Stimulated activated CD4-positive, alpha-beta T cell treated with anti-CD3 and anti-CD28 coated beads, Interleukin-12 subunit alpha, Interleukin-12 subunit beta, amount 100 ng/mL, for 4 hours (primary cell): ENCODE measurements around the gene FSTL4.

ENCODE experiments used
- DNase-seq: peaks from one replicate; pipeline ENCODE4 v3.0.0-alpha.2; 2020

Gene FSTL4

DNA sequence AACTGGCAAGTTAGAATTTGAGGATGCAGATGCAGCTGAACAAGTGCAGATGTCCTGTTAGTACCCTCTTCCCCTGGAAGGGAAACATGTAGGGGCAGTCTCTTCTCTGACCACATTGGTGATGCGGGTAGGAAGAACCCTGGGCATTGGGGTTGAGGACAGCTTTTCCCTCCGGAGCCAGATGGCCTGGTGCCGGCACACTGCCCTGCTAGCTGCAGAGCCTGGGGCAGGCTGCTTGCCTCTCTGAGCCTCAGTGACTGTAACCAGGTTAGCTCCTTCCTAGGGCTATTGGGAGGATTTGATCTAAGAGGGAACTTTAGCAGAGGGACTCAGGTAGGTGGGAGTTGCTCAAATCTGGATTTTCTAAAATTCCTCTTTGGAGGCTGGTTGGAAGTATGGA lies 412.1 kb downstream of the FSTL4 start:
- DNase-seq, result no peak

DNA sequence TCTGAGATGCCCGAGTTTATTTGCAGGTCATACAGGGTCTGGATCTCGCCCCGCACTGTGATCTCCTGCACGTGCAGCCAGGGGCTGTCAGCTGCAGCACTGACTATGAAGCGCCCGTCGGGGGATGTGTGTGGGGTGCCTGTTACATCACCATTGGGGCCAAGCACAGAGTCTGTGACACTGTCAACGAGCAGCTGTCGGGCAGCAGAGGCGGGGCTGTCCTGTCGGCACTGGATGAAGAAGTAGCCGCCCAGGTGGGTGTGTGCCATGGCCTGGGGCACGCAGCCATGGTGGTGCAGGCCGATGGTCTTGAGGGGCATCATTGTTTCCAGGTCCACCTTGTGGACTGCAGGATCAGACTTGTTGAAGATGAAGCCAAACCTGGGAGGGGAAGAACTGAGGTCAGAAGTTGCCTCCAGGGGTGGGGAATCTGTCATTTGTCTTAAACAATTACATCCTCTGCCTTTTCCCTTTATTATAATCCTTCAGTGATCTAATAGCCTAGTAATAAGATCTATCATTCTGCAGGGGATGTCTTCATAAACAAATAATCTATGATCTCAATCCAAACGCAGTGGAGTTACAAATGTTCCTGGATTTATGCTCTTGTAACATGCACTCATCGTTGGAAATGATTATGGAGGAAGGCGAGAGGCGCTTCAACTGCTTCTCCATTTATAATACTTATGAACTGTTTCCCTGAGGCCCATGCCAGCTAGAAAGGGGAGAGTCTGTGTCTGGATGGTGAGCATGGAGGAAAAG lies 412.7 kb downstream of the FSTL4 start:
- no peak for DNase-seq

DNA sequence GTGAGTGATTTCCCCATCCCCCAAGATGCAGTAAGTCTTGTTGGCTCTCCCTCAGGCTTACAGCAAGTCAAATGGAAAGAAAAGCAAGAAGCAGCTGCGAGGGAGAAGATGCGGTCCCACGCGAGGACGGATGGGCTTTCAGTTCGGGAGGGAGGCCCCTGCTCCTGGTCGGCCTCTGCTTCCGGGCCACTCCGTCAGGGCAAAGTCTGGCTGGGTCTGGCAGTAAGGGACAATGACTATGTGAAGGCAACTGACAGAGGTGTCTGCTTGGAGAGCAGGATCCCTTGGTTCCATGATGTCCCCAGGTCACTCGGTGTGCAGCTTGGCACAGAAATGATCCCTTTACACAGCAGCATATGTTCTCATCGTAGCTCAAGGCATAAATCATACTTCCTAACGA lies 413.8 kb downstream of the FSTL4 start:
- no peak for DNase-seq

DNA sequence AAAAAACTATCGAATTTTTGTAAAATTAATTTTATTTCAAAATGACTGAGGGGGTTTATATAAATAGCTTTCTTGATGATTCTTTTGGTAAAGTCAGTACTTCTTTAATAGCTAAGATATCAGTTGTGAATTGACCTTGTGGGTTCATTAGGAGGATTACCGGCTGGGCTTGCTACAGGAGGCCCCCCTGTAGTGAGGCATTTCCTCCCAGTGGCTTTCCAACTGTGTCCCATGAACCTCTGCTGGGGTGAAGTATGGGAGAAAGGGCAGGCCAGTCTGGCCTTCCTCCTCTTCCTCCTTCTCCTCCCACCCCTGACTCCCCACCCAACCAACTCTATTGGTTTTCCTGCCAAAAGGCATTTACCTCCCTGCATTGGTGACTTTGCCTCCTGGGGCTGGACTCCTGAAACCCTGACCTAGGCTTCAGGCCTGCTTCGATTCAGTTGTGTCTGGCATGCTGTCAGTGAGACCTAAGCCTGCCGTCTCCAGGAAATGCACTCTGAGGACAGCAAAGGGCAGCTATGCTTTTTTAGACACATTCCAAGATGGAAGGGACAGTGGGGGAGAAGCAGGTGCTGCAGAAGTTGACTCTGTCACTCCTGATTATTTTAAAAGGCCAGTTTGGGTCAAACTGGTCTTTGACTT lies 415.8 kb downstream of the FSTL4 start:
- no peak for DNase-seq

DNA sequence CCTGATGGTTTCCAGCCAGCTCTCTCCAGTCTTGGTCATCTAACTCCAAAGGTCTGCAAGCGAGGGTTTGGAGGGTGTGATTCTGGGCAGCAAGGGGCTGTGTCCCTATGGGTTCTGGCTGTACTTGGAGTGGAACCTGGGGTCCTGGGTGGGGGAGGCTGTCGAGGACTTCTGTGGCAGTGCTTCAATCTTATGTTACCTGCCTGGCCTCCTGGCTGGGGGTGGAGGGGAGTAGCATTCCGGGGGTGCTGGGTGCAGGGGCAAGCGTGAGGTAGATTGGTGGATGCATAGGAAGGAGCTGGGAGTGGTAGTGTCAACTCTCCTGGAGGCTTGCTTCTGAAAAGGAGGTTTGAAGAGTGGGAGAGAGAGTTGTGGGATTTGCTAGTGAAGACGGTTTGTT lies 417.1 kb downstream of the FSTL4 start:
- no peak for DNase-seq

DNA sequence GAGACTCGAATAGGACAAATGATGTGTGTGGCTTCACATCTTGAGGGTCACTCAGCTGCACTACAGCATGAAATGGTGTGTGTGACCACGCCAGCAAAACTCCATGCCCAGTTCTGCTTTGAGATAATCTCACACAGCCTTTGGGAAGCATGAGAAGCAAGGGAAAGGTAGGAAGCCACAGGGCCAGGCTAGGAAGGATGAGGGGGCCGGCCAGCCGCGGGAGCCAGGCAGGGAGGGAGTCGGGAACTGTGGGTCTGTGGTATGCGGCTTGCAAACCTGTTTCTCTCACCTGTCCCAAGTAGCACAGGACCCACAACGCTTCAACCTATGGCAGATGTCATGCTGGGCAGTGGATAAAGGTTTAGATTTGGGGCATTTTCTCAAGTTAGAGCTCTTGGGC lies 418.5 kb downstream of the FSTL4 start:
- DNase-seq, result no peak

DNA sequence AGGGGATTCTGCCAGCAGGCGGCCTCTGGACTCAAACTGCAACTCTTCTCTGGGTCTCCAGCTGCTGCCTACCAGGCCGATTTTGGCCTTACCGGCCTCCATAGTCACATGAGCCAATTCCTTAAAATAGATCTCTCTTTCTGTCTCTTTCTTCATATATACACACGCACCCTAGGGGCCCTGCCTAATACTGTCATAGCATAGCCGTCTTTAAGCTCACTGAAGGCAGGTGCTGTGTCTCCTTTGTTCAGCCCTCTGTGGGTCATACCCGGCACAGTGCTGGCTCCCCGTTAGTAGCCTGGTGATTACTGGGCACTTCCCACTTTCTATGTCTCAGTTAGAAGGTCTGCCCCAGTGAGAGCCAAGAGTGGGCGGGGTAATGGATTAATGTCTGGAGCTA lies 419.6 kb downstream of the FSTL4 start:
- DNase-seq, result no peak

DNA sequence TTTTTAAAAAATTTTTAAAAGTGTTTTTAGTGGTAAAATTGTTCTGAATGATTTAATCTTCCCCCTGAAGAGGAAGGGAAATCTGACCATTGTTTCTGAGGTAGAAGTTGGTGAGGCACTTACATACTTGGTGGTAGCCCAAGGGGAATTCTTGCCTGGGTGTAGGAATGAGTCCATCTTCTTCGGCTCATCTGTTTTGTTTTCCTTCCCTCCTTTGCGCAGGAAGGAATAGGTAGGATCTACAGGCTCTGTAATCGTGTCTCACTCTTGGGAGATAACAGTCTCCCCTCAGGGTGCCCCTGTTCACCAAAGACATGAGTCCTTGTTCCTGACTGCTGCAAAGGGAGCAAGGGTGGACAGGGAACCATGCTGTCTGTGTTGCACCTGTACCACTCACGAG lies 422.5 kb downstream of the FSTL4 start:
- no peak for DNase-seq

DNA sequence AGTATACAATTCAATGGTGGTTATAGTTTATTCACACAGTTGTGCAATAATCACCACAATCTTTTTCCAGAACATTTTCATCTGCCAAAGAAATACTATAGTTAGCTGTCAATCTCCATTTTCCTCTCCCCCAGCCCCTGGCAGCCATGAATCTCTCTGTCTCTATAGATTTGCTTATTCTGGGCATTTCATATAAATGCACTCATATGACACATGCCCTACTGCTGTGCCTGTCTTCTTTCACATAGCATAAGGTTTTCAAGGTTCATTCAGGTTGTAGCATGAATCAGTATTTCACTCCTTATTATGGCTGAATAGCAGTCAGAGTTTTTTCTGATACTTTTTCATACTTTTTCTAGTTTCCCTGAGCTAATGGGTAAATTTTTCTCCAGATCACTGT lies 432.9 kb downstream of the FSTL4 start:
- DNase-seq, result no peak

DNA sequence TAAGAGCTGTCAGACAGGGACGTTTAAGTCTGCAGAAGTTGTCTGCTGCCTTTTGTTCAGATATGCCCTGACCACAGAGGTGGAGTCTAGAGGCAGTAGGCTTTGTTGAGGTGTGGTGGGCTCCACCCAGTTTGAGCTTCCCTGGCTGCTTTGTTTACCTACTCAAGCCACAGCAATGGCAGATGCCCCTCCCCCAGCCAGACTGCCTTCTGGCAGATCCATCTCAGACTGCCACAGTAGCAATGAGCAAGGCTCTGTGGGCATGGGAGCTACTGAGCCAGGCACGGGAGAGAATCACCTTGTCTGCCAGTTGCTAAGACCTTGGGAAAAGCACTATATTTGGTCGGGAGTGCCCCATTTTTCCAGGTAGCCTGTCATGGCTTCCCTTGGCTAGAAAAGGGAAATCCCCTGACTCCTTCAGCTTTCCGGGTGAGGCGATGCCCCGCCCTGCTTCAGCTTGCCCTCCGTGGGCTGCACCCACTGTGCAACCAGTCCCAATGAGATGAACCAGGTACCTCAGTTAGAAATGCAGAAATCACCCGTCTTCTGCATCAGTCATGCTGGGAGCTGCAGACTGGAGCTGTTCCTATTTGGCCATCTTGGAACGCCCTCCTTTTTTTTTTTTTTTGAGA lies 441.5 kb downstream of the FSTL4 start:
- DNase-seq, result peak; percentile 20

DNA sequence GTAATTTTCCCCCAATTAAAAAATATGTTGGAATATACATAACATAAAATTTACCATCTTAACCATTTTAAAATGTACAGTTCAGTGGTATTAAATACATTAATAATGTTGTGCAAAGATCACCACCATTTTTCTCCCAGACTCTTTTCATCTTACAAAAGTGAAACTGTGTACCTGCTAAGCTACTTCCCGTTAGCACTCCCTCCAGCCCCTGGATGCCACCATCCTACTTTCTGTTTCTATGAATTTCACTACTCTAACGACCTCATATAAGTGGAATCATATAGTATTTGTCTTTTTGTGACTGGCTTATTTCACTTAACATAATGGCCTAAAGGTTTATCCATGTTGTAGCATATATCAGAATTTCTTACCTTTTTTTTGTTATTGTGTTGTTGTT lies 447.6 kb downstream of the FSTL4 start:
- DNase-seq, result no peak

DNA sequence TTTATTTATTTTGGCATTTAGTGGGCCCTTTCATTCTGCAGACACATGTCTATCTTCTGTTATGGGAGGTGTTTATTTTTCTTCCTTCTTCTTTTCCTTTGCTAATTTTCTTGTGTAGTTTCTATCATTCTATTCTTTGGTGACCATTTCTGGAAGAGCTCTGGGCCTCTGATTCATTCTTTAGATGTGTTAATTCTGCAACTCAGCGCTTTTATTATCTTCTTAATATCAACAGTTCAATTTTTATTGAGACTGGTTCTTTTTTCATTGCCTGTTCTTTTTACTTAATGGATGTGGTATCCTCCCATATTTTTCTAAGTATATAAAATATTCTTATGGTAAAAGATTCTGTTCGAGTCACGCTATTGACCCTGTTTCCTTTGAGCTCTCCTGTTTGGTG lies 448.5 kb downstream of the FSTL4 start:
- no peak for DNase-seq

DNA sequence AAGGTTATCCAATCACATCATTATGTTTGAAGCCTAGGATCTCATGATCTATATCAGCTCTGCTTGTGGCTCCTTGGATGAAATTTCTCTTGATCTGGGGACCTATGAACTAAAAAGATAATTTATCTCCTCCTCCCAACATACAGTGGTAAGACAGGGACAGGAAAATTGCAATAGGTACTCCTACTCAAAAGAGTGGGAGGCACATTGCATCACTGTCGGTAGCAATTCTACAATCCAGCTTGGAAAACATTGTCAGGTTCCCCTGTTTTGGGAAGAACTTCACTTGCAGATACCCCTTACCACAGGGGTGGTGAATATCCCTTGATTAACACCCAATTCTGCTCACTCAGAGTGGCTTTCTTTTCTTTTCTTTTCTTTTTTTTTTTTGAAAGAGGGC lies 452.8 kb downstream of the FSTL4 start:
- DNase-seq, result no peak

DNA sequence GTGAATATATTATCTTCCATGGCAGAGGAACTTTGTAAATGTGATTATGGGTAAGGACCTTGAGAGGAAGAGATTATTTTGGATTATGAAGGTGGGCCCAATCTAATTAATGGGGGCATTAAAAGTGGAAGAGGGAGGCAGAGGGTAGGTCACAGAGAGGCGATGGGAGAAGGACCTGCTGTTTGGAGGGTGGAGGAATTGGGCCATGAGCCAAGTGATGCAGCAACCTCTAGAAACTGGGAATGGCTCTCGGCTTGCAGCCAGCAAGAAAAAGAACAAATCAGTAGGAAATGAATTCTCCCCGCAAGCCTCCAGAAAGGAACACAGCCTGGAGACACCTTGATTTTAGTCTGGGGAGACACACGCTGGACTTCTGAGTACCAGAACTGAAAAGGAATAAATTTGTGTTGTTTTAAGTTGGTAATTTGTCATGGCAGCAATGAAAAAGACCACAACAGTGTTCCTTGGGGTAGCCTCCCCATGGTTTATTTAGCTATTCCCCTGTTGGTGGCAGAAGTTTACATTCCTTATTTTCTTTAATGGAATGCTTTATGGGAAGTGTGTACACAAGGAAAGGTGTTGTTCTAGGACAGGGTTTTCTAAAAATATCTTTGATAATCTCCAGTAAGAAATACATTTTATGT lies 456.9 kb downstream of the FSTL4 start:
- no peak for DNase-seq

DNA sequence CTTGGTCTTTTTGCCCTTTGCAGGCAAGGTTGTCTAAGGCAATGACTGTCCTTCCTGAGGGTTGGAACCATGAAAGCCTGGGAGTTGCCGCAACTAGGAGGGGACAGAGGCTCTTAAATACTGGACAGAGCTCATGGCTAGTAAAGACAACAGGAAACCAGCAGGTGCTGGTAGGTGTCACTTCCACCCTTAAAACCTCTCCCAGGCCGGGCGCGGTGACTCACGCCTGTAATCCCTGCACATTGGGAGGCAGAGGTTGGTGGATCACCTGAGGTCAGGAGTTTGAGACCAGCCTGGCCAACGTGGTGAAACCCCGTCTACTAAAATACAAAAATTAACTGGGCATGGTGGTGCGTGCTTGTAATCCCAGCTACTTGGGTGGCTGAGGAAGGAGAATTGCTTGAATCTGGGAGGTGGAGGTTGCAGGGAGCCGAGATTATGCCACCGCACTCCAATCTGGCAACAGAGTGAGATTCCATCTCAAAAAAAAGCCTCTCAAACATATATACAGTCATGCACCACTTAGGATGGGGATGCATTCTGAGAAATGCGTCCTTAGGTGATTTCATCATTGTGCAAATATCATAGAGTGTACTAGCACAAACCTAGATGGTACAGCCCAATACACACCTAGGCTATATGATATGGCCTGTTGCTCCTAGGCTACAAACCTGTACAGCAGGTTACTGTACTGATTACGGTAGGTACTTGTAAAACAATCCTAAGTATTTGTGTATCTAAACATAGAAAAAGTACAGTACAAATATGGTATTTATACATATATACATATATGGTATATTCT lies 457.9 kb downstream of the FSTL4 start:
- DNase-seq, result no peak

DNA sequence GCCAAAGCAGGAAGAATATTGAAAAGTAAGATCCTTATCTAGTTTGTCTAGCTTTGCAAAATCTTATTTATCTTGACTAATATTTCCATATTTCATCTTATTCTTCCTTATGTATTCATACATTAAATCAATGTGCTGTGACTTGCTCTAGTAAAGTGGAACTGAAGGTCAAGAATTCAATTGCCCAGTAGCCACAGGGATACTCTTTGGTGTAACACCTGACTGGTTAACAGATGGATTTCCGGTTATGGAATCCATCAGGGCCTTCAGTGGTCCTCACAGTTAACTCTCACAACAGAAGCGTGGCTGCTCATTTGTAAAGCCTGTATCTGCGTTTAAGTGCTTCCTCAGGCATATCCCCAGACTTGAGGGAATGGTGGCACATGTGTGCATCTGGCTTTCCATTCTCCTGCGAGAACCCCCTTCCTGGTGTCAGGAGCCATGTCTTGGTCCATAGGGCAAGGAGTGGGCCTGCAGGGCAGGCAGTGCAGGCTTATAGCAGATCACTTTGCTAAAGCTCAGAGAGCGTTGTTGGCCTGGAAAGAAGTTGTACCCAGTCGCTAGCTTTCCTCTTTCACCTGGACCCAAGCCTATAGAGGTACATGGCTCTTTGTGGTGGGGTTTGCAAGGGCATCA lies 461.3 kb downstream of the FSTL4 start:
- no peak for DNase-seq

DNA sequence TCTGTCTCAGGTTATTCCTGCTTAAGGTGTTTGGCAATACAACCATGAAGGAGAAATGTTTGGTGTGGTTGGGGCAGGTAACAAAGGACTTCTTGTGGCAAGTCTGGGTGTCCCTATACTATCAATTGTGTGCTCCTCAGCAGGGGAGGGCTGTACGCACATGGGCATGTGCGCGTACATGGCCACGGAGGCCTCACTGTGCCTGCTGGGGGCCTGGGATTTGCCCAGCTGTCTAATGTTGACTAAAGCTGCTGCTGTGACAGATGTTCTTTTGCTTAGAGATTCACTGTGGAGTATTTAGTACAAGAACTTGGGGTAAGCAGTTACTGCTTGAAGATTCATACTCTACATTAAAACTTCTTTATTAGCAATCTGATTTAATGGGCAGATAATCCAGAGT lies 463.0 kb downstream of the FSTL4 start:
- no peak for DNase-seq

DNA sequence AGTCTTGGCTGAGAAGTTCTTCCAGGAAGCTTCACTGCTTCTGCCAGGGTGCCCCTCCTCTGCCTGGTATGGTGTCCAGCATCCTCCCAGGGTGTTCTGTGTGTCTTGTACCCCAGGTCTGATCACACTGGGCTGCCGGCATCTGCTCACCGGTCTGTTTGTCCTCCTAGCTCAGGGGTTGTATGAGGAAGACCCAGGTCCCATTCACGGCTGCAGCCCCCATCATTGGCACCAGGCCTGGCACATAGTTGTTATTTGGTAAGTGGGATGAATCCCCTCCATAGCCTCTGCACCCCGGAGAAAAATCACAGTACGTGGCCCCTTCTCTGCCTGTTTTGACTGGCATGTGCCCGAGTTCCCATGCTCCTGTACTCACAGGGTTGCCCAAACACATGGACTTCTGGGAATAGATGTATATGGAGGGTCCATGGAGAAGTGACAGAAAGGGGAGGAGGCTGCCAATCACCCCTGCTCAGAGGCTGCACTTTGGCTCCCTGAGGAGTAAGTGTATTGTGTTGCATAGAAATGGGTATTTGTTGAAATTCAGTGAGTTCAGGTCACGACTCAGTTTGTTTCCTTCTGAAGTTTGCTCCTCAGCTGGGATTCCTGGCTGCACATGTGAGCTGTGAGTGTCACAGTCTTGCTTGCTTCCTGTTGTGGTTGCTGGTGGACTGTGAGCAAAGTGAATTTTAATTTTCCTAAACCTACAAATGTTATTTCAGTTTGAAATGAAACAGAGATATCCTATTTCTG lies 464.4 kb downstream of the FSTL4 start:
- DNase-seq, result no peak

DNA sequence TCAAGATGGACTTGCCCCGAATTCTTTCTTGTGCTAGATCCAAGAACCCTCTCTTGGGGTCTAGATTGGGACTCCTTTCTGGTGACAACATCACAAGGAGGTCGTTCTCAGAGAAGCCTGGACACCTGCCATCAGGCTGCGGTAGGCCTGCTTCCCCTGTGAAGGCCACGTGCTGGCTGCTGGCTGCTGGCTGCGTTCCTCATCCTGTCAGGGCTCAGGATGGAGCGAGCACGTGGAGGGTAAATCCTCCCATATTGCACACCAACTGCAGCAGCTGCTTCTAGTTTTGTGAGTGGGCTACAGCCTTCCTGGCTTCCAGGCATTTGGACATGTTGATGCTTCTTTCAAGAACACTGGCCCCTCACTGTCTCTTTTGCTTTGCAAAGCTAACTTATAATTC lies 464.9 kb downstream of the FSTL4 start:
- no peak for DNase-seq
